Type B pancreatic cell (in vitro differentiated cells): ENCODE results near the gene GLYR1. TPM values are rescaled to one million over a fixed set of nuclear protein-coding genes. Genes with fewer than 3 reads are reported as not detected.

Experiments
- DNase-seq: peaks from one replicate; pipeline ENCODE4 v3.0.0; 2021; ENCODE audit warnings: mixed read lengths; ENCODE audit not compliant: unreplicated experiment; ENCODE audit errors: extremely low spot score
- H3K27ac Mint-ChIP-seq: 2 replicates; pipeline ENCODE4 v1.8.0; 2021; ENCODE audit warnings: mild to moderate bottlenecking, mixed read lengths
- H3K27me3 Mint-ChIP-seq: 2 replicates; pipeline ENCODE4 v1.8.0; 2021; ENCODE audit warnings: mixed read lengths
- H3K36me3 Mint-ChIP-seq: 2 replicates; pipeline ENCODE4 v1.8.0; 2021; ENCODE audit warnings: mixed read lengths
- H3K4me1 Mint-ChIP-seq: one replicate; pipeline ENCODE4 v1.8.0; 2021; ENCODE audit warnings: mixed read lengths; ENCODE audit not compliant: unreplicated experiment
- H3K4me3 Mint-ChIP-seq: 2 replicates; pipeline ENCODE4 v1.8.0; 2021; ENCODE audit warnings: mild to moderate bottlenecking, mixed read lengths
- H3K9me3 Mint-ChIP-seq: 2 replicates; pipeline ENCODE4 v1.8.0; 2021; ENCODE audit warnings: mixed read lengths
- total RNA-seq: library from RNA; stranded (reverse); gene quantifications from 2 replicates; pipeline ENCODE4 v1.2.1, GENCODE V29; 2021; ENCODE audit warnings: low replicate concordance
- TF ChIP-seq, protein P1 (sequence below): fragments of 200-600 bp; sonication (generic); conservative IDR thresholded peaks from 2 replicates; pipeline ENCODE4 v1.5.0; 2021; ENCODE audit warnings: antibody characterized with exemption, mild to moderate bottlenecking

GLYR1 gene
- total RNA-seq, 1 donor from 2014 or later, result 120 TPM

DNA sequence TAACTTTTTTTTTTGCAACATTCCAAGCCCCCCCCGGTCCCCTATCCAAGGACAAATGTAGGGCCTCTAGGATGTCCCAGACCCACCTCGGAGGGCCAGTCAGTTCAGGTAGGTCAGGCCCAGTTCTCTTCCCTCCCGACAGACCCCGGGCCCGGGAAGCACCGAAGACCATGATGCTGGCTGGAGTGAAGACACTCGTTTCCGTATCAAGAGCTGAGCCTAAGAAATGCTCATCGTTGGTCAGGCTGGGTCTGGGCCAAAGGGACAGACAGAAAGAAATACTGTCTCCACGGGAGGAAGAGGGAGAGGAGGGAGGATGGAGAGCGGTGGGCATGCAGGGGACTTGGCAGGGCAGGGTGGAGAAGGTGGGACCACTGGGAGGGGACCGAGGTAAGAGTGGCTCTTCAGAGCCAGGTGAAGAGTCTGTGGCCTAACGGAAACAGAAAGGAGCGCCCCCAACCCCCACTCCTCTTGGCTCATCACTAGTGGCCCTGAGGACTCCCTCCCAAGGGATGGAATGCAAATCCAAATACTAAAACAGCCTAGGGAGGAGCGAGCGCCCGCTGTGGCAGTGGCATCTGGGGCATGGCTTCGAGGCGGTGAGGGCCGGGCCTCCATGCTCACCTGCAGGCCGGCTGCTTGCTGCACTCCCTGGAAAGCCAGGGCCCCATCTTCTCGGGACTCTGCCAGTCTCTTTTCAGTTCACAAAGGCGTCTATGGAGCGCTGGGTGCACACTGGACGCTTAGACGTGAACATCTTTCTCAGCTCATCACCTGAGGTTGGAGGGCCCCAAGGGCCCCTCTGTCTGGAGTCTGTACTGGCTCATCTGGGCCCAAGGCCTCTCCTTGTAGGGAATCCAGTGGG lies 43.0 kb downstream of the GLYR1 start:
- peak overlapping the region; percentile 90 for H3K4me3 Mint-ChIP-seq
- peak overlapping the region; percentile 86 for H3K27ac Mint-ChIP-seq
- no peaks in the 10 kb centered on the region for H3K9me3 Mint-ChIP-seq
- peaks cover 18% of the 10 kb centered on the region for H3K4me1 Mint-ChIP-seq
- H3K27me3 Mint-ChIP-seq, result no peaks in the 10 kb centered on the region
- TF ChIP-seq, protein P1, sequence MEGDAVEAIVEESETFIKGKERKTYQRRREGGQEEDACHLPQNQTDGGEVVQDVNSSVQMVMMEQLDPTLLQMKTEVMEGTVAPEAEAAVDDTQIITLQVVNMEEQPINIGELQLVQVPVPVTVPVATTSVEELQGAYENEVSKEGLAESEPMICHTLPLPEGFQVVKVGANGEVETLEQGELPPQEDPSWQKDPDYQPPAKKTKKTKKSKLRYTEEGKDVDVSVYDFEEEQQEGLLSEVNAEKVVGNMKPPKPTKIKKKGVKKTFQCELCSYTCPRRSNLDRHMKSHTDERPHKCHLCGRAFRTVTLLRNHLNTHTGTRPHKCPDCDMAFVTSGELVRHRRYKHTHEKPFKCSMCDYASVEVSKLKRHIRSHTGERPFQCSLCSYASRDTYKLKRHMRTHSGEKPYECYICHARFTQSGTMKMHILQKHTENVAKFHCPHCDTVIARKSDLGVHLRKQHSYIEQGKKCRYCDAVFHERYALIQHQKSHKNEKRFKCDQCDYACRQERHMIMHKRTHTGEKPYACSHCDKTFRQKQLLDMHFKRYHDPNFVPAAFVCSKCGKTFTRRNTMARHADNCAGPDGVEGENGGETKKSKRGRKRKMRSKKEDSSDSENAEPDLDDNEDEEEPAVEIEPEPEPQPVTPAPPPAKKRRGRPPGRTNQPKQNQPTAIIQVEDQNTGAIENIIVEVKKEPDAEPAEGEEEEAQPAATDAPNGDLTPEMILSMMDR, result no peak
- DNase-seq, result no peak
- H3K36me3 Mint-ChIP-seq, result peaks cover 7% of the 10 kb centered on the region

DNA sequence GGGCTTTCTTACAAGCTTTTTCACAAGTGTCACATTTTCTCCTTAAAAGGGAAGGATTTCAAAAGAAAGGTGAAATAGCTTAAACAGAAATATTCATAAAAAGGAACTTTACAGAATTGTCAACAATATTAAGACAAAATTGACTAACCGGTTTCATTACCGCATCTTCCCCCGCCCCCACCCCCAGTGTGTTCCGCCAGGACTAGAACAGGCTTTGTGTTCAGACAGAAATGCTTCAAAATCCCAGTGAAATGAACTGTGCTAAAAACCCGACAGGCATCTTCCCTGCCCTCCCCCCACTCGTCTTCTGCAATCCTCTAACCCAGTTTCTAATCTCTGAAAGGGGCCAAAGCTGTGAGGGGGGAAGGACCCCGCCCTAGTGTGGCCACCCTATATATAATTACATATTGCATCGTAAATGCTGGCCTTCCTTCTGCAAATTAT lies 43.7 kb downstream of the GLYR1 start:
- H3K9me3 Mint-ChIP-seq, result no peaks in the 10 kb centered on the region
- peak overlapping the region; percentile 86 for H3K27ac Mint-ChIP-seq
- peak overlapping the region; percentile 90 for H3K4me3 Mint-ChIP-seq
- H3K36me3 Mint-ChIP-seq, result peaks cover 7% of the 10 kb centered on the region
- H3K27me3 Mint-ChIP-seq, result no peaks in the 10 kb centered on the region
- no peak for DNase-seq
- TF ChIP-seq, protein P1, result no peak
- H3K4me1 Mint-ChIP-seq, result peaks cover 18% of the 10 kb centered on the region

DNA sequence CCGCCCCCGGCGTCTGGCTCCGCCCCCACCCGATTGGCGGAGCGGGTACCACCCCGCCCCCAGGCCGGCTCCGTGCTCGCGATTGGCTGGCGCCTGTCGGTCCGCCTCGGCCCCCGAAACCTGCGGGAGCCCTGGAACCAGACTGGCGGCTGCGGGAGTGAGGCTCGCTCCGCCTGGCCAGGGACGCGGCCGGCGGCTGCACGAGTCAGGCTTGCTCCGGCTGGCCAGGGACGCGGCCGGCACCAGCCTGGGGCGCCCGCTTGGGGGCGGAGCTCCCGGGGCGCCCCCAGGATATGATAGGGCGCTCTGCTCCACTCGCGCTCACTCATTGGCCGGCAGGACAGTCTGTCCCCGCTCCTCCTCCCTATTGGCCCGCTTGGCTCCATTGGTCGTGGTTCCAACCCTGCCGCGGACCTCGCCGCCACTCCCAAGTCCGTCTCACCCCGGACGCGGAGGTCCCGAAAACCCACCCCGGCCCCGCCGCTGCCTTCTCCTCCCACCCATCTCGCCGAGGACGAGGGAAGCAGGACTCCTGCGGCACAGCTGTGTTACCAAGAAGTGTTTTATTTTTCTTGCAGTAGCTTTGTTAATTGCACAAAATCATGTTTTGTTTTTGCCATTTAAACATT lies 44.3 kb downstream of the GLYR1 start:
- Mint-ChIP-seq H3K36me3 (peaks cover 6% of the 10 kb centered on the region), H3K4me3 (peak overlapping the region; percentile 90), H3K4me1 (peaks cover 18% of the 10 kb centered on the region), H3K9me3 (no peaks in the 10 kb centered on the region), H3K27ac (peak overlapping the region; percentile 86), H3K27me3 (no peaks in the 10 kb centered on the region)
- TF ChIP-seq, protein P1, result no peak
- DNase-seq, result peak; percentile 91

DNA sequence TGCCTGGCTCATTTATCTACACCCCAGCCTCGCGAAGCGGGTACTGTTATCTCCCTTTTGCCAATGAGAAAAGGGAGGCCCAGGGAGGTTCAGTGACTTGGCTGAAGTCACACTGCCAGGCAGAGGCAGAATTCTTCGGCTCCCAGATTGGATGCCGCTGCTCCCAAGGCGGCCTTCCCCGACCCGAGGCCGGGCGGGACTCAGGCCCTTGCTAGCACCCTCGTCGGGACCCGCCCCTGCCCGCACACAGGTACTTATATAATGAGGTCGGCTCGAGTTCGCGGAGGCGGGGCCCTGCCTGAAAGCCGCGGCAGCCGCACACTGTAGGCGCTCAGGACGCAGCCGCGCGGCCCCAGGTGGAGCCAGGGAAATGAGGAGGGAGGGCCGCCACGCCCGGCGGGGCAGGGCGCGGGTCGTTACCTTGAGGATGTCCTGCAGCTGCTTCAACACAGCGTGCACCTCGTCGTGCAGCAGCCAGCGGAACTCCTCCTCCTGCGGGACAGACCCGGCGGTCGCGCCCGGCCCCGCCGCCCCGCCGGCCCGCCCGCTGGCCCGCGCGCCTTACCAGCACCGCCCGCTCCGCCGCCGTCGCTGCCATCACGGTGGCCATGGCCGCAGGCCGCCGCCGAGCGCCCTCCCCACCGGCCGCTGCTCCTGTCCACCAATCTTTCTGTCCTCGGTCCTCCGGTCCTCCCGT lies 45.0 kb downstream of the GLYR1 start, which contains the start of gene ROGDI:
Gene ROGDI (minus strand): TSS at position 672 of the 697 bp plus-strand sequence. CDS start 62 bp downstream, at position 610.
- Mint-ChIP-seq H3K27ac (peak within 1 kb of the TSS; percentile 86), H3K4me3 (peak within 1 kb of the TSS; percentile 90), H3K27me3 (no peaks in the 10 kb centered on the region), H3K36me3 (peaks cover 3% of the 10 kb centered on the region), H3K9me3 (no peaks in the 10 kb centered on the region), H3K4me1 (peaks cover 18% of the 10 kb centered on the region)
- DNase-seq, result peak; percentile 87
- TF ChIP-seq, protein P1, result no peak
